Activated T-helper 1 cell treated with anti-CD3 and anti-CD28 coated beads, Interleukin-2, amount 50 U/mL, for 16 hours (primary cell): ENCODE results near the gene SCYGR7.
"Not testable (repeated sequence)": the region's sequence is repeated elsewhere in the genome, so short reads cannot be mapped to it uniquely, and the experiment has no call there.

Experiments
- DNase-seq, 2 donors: peaks; one replicate each; pipeline ENCODE4 v3.0.0-alpha.2; 2020; ENCODE audit warnings: low read depth in 1 of 2, low spot score in 1 of 2

Gene SCYGR7

GRCh38 chr2:227756261-227756660 is 28.1 kb downstream of the SCYGR7 start:
- DNase-seq: not testable (repeated sequence)

DNA sequence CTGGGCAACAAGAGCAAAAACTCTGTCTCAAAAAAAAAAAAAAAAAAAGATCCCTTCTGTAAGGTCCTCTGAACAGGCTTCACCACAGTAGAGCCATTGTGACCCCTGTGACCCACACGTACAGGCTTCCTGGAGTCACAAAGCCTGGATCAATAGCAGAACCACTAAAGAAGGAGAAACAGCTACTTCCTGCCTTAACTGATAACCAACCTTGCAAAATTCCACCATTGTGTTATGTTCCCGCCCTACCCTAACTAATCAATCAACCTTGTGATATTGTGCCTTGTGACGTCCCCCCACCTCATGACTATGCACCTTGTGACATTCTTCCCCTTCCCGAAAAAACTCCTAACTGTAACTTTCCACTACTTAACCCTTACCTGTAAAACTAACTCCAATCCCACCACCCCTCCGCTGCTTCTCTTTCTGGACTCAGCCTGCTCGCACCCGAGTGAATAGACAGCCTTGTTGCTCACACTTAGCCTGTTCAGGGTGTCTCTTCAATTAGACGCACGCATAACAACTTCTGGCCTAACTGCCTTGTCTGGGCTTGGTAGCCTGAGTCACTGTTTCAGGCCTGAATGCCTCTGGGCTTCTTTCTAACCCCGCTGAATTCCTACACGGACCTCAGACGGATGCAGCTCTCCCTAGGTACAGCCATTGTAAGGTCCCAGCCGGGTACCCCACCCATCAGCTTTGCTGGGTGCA is 31.4 kb downstream of the SCYGR7 start:
- no peak for DNase-seq

GRCh38 chr2:227761740-227762476 is 33.8 kb downstream of the SCYGR7 start:
- no peak for DNase-seq

GRCh38 chr2:227765788-227766372 is 37.7 kb downstream of the SCYGR7 start:
- no peak for DNase-seq

DNA sequence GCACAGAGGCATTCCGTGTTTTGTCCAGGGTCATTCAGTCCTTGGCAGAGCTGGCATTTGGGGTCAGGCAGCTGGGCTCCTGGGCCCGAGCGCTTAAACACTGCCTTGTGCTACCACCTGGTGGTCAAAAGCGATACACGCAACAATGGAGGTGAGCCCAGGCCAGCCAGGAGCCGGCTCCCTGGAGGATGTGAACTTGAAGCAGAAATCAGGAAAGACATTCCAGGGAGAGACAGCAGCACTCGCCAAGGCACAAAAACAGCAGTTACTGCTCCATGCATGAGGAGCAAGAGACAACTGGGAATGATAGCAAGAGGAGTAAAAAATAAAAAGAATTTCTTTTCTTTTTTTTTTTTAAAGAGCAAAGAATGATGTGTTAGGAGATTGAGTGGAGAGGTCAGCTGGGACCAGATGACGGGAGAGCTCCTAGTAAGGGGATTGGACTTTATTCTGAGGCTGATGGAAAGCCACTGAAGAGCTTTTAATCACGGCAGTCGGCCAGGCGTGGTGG is 38.3 kb downstream of the SCYGR7 start:
- peak; percentile 18 to 30 for DNase-seq

- DNase-seq: no peak
Observed at GRCh38 chr2:227767830-227768229, 39.7 kb downstream of the SCYGR7 start.

GRCh38 chr2:227772197-227772661 is 44.1 kb downstream of the SCYGR7 start:
- DNase-seq: no peak

DNA sequence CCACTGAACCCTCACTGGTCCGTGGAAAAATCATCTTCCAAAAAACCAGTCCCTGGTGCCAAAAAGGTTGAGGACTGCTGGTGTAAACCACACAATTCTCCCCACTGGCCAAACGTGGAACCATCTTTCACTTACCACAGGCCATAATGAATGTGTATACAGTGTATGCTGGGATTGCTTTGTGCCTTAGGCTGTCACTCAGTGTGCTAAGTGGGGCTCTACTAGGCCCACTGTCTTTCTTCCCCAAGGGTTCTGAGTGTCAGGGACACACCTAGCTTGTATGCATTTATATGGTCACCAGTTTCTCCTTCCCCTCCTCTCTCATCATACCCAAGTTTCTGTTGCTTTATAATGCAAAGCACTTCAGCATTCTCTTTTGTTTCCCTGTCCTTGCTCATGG is 44.8 kb downstream of the SCYGR7 start:
- no peak for DNase-seq

GRCh38 chr2:227774011-227774624 is 46.0 kb downstream of the SCYGR7 start:
- no peak for DNase-seq

DNA sequence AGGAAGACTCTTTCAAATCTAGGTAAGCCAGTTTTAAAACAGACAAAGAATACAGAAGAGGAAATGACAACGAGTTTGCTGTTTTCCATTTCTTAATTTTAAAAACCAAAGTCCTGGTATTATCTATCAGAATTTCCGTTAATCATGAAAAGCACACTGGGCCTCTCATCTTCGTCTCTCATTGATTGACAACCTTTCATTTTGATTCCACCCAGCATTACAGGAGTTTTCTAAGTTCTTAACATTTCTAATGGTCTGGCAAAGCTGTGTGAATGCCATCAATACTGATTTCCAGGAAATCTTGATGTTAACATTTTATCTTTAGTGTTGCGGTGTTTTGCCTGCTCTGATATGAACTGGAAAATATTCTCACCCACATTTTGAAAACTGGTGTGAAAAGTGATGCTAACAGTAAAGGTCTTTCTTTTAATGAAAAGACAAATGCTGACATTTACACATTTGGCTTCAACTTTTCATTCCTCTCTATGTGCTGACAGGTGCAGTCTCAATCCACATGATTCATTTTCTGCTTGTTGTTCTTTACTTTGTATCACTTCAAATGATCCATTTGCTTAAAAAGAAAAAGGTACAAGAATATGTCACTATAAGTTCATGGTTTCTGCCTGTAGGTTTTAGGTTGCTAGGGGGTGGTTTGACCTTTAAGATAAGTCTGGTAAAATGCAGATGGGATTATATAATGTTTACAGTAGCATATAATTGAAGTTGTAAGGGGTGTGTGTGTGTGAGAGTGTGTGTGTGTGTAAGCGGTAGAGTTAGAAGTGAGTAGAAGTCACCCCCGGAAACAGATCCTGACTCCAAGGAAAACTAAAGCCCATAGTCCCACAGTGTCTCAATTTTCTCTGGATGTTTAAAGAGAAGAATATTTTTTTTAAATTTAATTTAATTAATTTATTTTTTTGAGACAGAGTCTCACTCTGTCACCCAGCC is 47.0 kb downstream of the SCYGR7 start:
- DNase-seq: no peak
